GM10847 (cell line): Measurements from ENCODE around the gene B3GAT2.

Experiments
- POLR2A ChIP-seq: IDR thresholded peaks from 2 replicates; pipeline ENCODE4 v1.6.1; 2011; ENCODE audit not compliant: insufficient read length; ENCODE audit errors: extremely low read depth

Gene B3GAT2

GRCh38 chr6:70956451-70957283, at the start of gene B3GAT2:
TSS of gene B3GAT2 (minus strand) at chr6:70957060. CDS start at chr6:70956429, 631 bp downstream.
- no peak for TF ChIP-seq POLR2A

GRCh38 chr6:70998148-70998547, 41.3 kb upstream of the B3GAT2 start:
- TF ChIP-seq POLR2A = no peak

- no peak for TF ChIP-seq POLR2A
Observed at GRCh38 chr6:70997379-70997778, 40.5 kb upstream of the B3GAT2 start.

- TF ChIP-seq POLR2A = no peak
Observed at GRCh38 chr6:70996106-70996505, 39.2 kb upstream of the B3GAT2 start.

- TF ChIP-seq POLR2A = no peak
Observed at GRCh38 chr6:70995411-70995810, 38.6 kb upstream of the B3GAT2 start.

- TF ChIP-seq POLR2A = no peak
Observed at GRCh38 chr6:70991253-70991652, 34.4 kb upstream of the B3GAT2 start.

GRCh38 chr6:70985156-70985555, 28.3 kb upstream of the B3GAT2 start:
- no peak for TF ChIP-seq POLR2A

GRCh38 chr6:70982747-70983146, 25.9 kb upstream of the B3GAT2 start:
- no peak for TF ChIP-seq POLR2A

GRCh38 chr6:70980727-70981126, 23.9 kb upstream of the B3GAT2 start:
- TF ChIP-seq POLR2A = no peak

GRCh38 chr6:70973604-70974003, 16.7 kb upstream of the B3GAT2 start:
- no peak for TF ChIP-seq POLR2A

- no peak for TF ChIP-seq POLR2A
Observed at GRCh38 chr6:70967049-70967448, 10.2 kb upstream of the B3GAT2 start.

GRCh38 chr6:70957284-70957617, 391 bp upstream of the B3GAT2 start:
- no peak for TF ChIP-seq POLR2A

GRCh38 chr6:70956191-70956450, 739 bp downstream of the B3GAT2 start:
- TF ChIP-seq POLR2A = no peak

GRCh38 chr6:70955441-70956190, 1.2 kb downstream of the B3GAT2 start:
- TF ChIP-seq POLR2A = no peak

- no peak for TF ChIP-seq POLR2A
Observed at GRCh38 chr6:70954750-70955149, 2.1 kb downstream of the B3GAT2 start.

- no peak for TF ChIP-seq POLR2A
Observed at GRCh38 chr6:70954176-70954575, 2.7 kb downstream of the B3GAT2 start.

- no peak for TF ChIP-seq POLR2A
Observed at GRCh38 chr6:70952608-70953165, 4.2 kb downstream of the B3GAT2 start.

GRCh38 chr6:70933853-70934252, 23.0 kb downstream of the B3GAT2 start:
- TF ChIP-seq POLR2A = no peak
